Activated CD4-positive, alpha-beta T cell treated with anti-CD3 and anti-CD28 coated beads for 36 hours (primary cell): ENCODE measurements around the gene RAB3C. TPM values are rescaled to one million over a fixed set of nuclear protein-coding genes. Genes with fewer than 3 reads are reported as not detected.

Experiments
- ATAC-seq: fragments of 200-7000 bp; cut with Tn5 transposase; one replicate; pipeline ENCODE4 v1.10.0; 2021; ENCODE audit warnings: mild to moderate bottlenecking, moderate library complexity
- CTCF ChIA-PET: fragments of 350-600 bp; sonication (Branson Sonifier 250); formaldehyde crosslinking; loops from one replicate; lab custom pipeline; 2021; ENCODE audit warnings: antibody characterized with exemption; lab: Charles Lee
- POLR2A ChIA-PET: fragments of 350-600 bp; sonication (Branson Sonifier 250); formaldehyde crosslinking; loops from one replicate; lab custom pipeline; 2021; ENCODE audit warnings: antibody characterized with exemption, inconsistent platforms; lab: Charles Lee
- DNase-seq: peaks from one replicate; pipeline ENCODE4 v3.0.0-alpha.2; 2020
- H3K27ac Mint-ChIP-seq: one replicate; pipeline ENCODE4 v1.8.0; 2021; ENCODE audit warnings: mixed read lengths
- H3K27me3 Mint-ChIP-seq: one replicate; pipeline ENCODE4 v1.8.0; 2021; ENCODE audit warnings: mixed read lengths
- H3K36me3 Mint-ChIP-seq: one replicate; pipeline ENCODE4 v1.8.0; 2021; ENCODE audit warnings: low read depth, mixed read lengths
- H3K4me1 Mint-ChIP-seq: one replicate; pipeline ENCODE4 v1.8.0; 2021; ENCODE audit warnings: mixed read lengths
- H3K4me3 Mint-ChIP-seq: one replicate; pipeline ENCODE4 v1.8.0; 2021; ENCODE audit warnings: mild to moderate bottlenecking, moderate library complexity, mixed read lengths
- H3K9me3 Mint-ChIP-seq: one replicate; pipeline ENCODE4 v1.8.0; 2021; ENCODE audit warnings: low read depth, mixed read lengths
- intact Hi-C, 2 experiments: fragments of 100-400 bp; cut with DNase I in 1 of 2; cut with micrococcal nuclease in 1 of 2; formaldehyde crosslinking; loops; one replicate each; pipeline versions ENCODE4 v1.14.2 to v1.15.1; 2022 to 2024; cut with DNase I, micrococcal nuclease
- total RNA-seq, 2 experiments: library from RNA; stranded (reverse); gene quantifications; one replicate each; pipeline ENCODE4 v1.2.3, GENCODE V29; 2021

RAB3C gene
- total RNA-seq, 2 experiments from 2014 or later, result not detected

GRCh38 chr5:58760222-58760621 is 177.3 kb downstream of the RAB3C start:
- Mint-ChIP-seq H3K27me3 (peaks cover 2% of the 10 kb centered on the region), H3K27ac (peak overlapping the region; percentile 34)

GRCh38 chr5:58761407-58761806 is 178.5 kb downstream of the RAB3C start:
- ChIA-PET POLR2A (no interaction called here), CTCF (no interaction called here)
- Mint-ChIP-seq H3K27me3 (no peaks in the 10 kb centered on the region), H3K27ac (no peak overlapping the region), H3K4me1 (peaks cover 48% of the 10 kb centered on the region), H3K9me3 (no peaks in the 10 kb centered on the region), H3K36me3 (no peaks in the 10 kb centered on the region), H3K4me3 (no peak overlapping the region)
- no peak for DNase-seq
- intact Hi-C loops, result no loop called here
- no peak for ATAC-seq

More at GRCh38 chr5:58760222-58760621, 177.3 kb downstream of the RAB3C start:
- POLR2A ChIA-PET, result no interaction called here
- H3K9me3 Mint-ChIP-seq, result no peaks in the 10 kb centered on the region
- no peaks in the 10 kb centered on the region for H3K36me3 Mint-ChIP-seq
- H3K4me3 Mint-ChIP-seq, result peak overlapping the region; percentile 43
- ATAC-seq (no peak), DNase-seq (no peak)
- CTCF ChIA-PET, result no interaction called here
- H3K4me1 Mint-ChIP-seq, result peaks cover 42% of the 10 kb centered on the region
- intact Hi-C loops, result no loop called here

- ChIA-PET POLR2A (no interaction called here), CTCF (no interaction called here)
- no peak overlapping the region for H3K27ac Mint-ChIP-seq
- no peaks in the 10 kb centered on the region for H3K27me3 Mint-ChIP-seq
- no peaks in the 10 kb centered on the region for H3K9me3 Mint-ChIP-seq
- peaks cover 48% of the 10 kb centered on the region for H3K4me1 Mint-ChIP-seq
- H3K4me3 Mint-ChIP-seq, result no peak overlapping the region
- ATAC-seq (peak; percentile 25), DNase-seq (no peak)
- intact Hi-C loops, result no loop called here
- no peaks in the 10 kb centered on the region for H3K36me3 Mint-ChIP-seq
Measured at GRCh38 chr5:58763390-58763789, 180.5 kb downstream of the RAB3C start.

- H3K36me3 Mint-ChIP-seq, result no peaks in the 10 kb centered on the region
- POLR2A ChIA-PET, result no interaction called here
- H3K4me1 Mint-ChIP-seq, result peaks cover 42% of the 10 kb centered on the region
- intact Hi-C loops, result loop anchor here in 1 of 2 experiments (2.0 kb wide), 1 partner anchor 31 kb away; no protein-coding TSS in a partner anchor
- CTCF ChIA-PET, result no interaction called here
- H3K27ac Mint-ChIP-seq, result no peak overlapping the region
- ATAC-seq (peak; percentile 24), DNase-seq (no peak)
- no peaks in the 10 kb centered on the region for H3K9me3 Mint-ChIP-seq
- no peaks in the 10 kb centered on the region for H3K27me3 Mint-ChIP-seq
- H3K4me3 Mint-ChIP-seq, result no peak overlapping the region
Measured at GRCh38 chr5:58764199-58764598, 181.3 kb downstream of the RAB3C start.

GRCh38 chr5:58765058-58765457 is 182.2 kb downstream of the RAB3C start:
- Mint-ChIP-seq H3K27ac (no peak overlapping the region), H3K36me3 (no peaks in the 10 kb centered on the region), H3K4me1 (peaks cover 34% of the 10 kb centered on the region), H3K27me3 (no peaks in the 10 kb centered on the region), H3K9me3 (no peaks in the 10 kb centered on the region), H3K4me3 (no peak overlapping the region)
- ATAC-seq (peak; percentile 49), DNase-seq (no peak)
- intact Hi-C loops, result loop anchor here in 1 of 2 experiments (2.0 kb wide), 1 partner anchor 30 kb away; no protein-coding TSS in a partner anchor
- ChIA-PET POLR2A (no interaction called here), CTCF (no interaction called here)

GRCh38 chr5:58767104-58767503 is 184.2 kb downstream of the RAB3C start:
- CTCF ChIA-PET, result interaction anchor here (1.2 kb wide), 1 partner anchor 11 kb away, joined by 5 read pairs; no protein-coding TSS in a partner anchor
- H3K36me3 Mint-ChIP-seq, result no peaks in the 10 kb centered on the region
- no peak for ATAC-seq
- no peak overlapping the region for H3K4me3 Mint-ChIP-seq
- POLR2A ChIA-PET, result no interaction called here
- peaks cover 21% of the 10 kb centered on the region for H3K4me1 Mint-ChIP-seq
- no peak for DNase-seq
- no peaks in the 10 kb centered on the region for H3K9me3 Mint-ChIP-seq
- no peak overlapping the region for H3K27ac Mint-ChIP-seq
- intact Hi-C loops, result no loop called here
- H3K27me3 Mint-ChIP-seq, result peaks cover 1% of the 10 kb centered on the region

GRCh38 chr5:58770136-58770535 is 187.3 kb downstream of the RAB3C start:
- CTCF ChIA-PET, result no interaction called here
- H3K27ac Mint-ChIP-seq, result no peak overlapping the region
- intact Hi-C loops, result no loop called here
- no peaks in the 10 kb centered on the region for H3K36me3 Mint-ChIP-seq
- peaks cover 17% of the 10 kb centered on the region for H3K27me3 Mint-ChIP-seq
- ATAC-seq, result no peak
- DNase-seq, result no peak
- peaks cover 12% of the 10 kb centered on the region for H3K4me1 Mint-ChIP-seq
- POLR2A ChIA-PET, result no interaction called here
- no peaks in the 10 kb centered on the region for H3K9me3 Mint-ChIP-seq
- no peak overlapping the region for H3K4me3 Mint-ChIP-seq

GRCh38 chr5:58771796-58772195 is 188.9 kb downstream of the RAB3C start:
- Mint-ChIP-seq H3K27ac (no peak overlapping the region), H3K27me3 (peaks cover 20% of the 10 kb centered on the region), H3K4me3 (no peak overlapping the region), H3K9me3 (no peaks in the 10 kb centered on the region), H3K4me1 (peaks cover 19% of the 10 kb centered on the region), H3K36me3 (no peaks in the 10 kb centered on the region)
- CTCF ChIA-PET, result no interaction called here
- DNase-seq, result no peak
- intact Hi-C loops, result no loop called here
- no peak for ATAC-seq
- POLR2A ChIA-PET, result no interaction called here

- no peaks in the 10 kb centered on the region for H3K9me3 Mint-ChIP-seq
- H3K27ac Mint-ChIP-seq, result no peak overlapping the region
- peaks cover 19% of the 10 kb centered on the region for H3K4me1 Mint-ChIP-seq
- intact Hi-C loops, result no loop called here
- DNase-seq (no peak), ATAC-seq (no peak)
- POLR2A ChIA-PET, result no interaction called here
- H3K36me3 Mint-ChIP-seq, result no peaks in the 10 kb centered on the region
- CTCF ChIA-PET, result interaction anchor here (0.6 kb wide), 1 partner anchor 22 kb away, joined by 3 read pairs; no protein-coding TSS in a partner anchor
- H3K4me3 Mint-ChIP-seq, result no peak overlapping the region
- peaks cover 30% of the 10 kb centered on the region for H3K27me3 Mint-ChIP-seq
Measured at GRCh38 chr5:58773744-58774441, 191.0 kb downstream of the RAB3C start.

- Mint-ChIP-seq H3K36me3 (no peaks in the 10 kb centered on the region), H3K27me3 (peaks cover 33% of the 10 kb centered on the region), H3K4me3 (no peak overlapping the region), H3K27ac (no peak overlapping the region), H3K4me1 (peaks cover 19% of the 10 kb centered on the region), H3K9me3 (no peaks in the 10 kb centered on the region)
- ATAC-seq (no peak), DNase-seq (no peak)
- ChIA-PET CTCF (interaction anchor here (0.6 kb wide), 1 partner anchor 22 kb away, joined by 3 read pairs; no protein-coding TSS in a partner anchor), POLR2A (no interaction called here)
- intact Hi-C loops, result loop anchor here (1.0 kb wide), 2 partner anchors 9 to 19 kb away; no protein-coding TSS in a partner anchor
Measured at GRCh38 chr5:58774937-58775336, 192.1 kb downstream of the RAB3C start.

- Mint-ChIP-seq H3K4me1 (peaks cover 19% of the 10 kb centered on the region), H3K27ac (no peak overlapping the region), H3K4me3 (no peak overlapping the region), H3K9me3 (no peaks in the 10 kb centered on the region), H3K36me3 (no peaks in the 10 kb centered on the region), H3K27me3 (peaks cover 34% of the 10 kb centered on the region)
- CTCF ChIA-PET, result no interaction called here
- DNase-seq, result peak; percentile 46
- peak; percentile 92 for ATAC-seq
- POLR2A ChIA-PET, result no interaction called here
- intact Hi-C loops, result loop anchor here (1.0 kb wide), 2 partner anchors 9 to 19 kb away; no protein-coding TSS in a partner anchor
Measured at GRCh38 chr5:58775701-58776262, 192.9 kb downstream of the RAB3C start.

- no peak overlapping the region for H3K4me3 Mint-ChIP-seq
- no peak for ATAC-seq
- no peak overlapping the region for H3K27ac Mint-ChIP-seq
- no peaks in the 10 kb centered on the region for H3K36me3 Mint-ChIP-seq
- H3K4me1 Mint-ChIP-seq, result peaks cover 19% of the 10 kb centered on the region
- no peak for DNase-seq
- H3K9me3 Mint-ChIP-seq, result no peaks in the 10 kb centered on the region
- CTCF ChIA-PET, result interaction anchor here (2.0 kb wide), 1 partner anchor 9 kb away, joined by 5 read pairs; no protein-coding TSS in a partner anchor
- peaks cover 35% of the 10 kb centered on the region for H3K27me3 Mint-ChIP-seq
- POLR2A ChIA-PET, result no interaction called here
- intact Hi-C loops, result loop anchor here in 1 of 2 experiments (1.0 kb wide), 1 partner anchor 18 kb away; no protein-coding TSS in a partner anchor
Measured at GRCh38 chr5:58776559-58776958, 193.7 kb downstream of the RAB3C start.
